OCI-LY3 (cell line): ENCODE data around the gene RNASE13.

ENCODE experiments used
- H2AFZ ChIP-seq: fragments of 200-600, 300-600 bp; shearing (Covaris generic); 2 replicates; pipeline ENCODE4 v1.6.0; 2014; ENCODE audit warnings: antibody characterized with exemption, low read depth, low read length
- H3K27ac ChIP-seq: fragments of 200-600, 300-600 bp; sonication (generic); 2 replicates; pipeline ENCODE4 v1.5.1; 2014; ENCODE audit warnings: mild to moderate bottlenecking, low read length, moderate library complexity, mixed read lengths
- H3K27me3 ChIP-seq: fragments of 200-600, 300-600 bp; sonication (generic); 2 replicates; pipeline ENCODE4 v1.6.1; 2014; ENCODE audit warnings: low read depth, low read length, mixed read lengths
- H3K36me3 ChIP-seq: fragments of 200-600, 300-600 bp; sonication (generic); replicated peaks from 2 replicates; pipeline ENCODE3; 2014; ENCODE audit warnings: low read depth, low read length, mixed read lengths
- H3K4me1 ChIP-seq: fragments of 300-600, 200-600 bp; sonication (generic); 2 replicates; pipeline ENCODE4 v1.6.1; 2014; ENCODE audit warnings: low read length, mixed read lengths
- H3K4me2 ChIP-seq: fragments of 200-600, 300-600 bp; sonication (generic); 2 replicates; pipeline ENCODE4 v1.6.1; 2014; ENCODE audit warnings: low read length, mixed read lengths
- H3K4me3 ChIP-seq: fragments of 300-600, 200-600 bp; sonication (generic); 2 replicates; pipeline ENCODE4 v1.5.1; 2014; ENCODE audit warnings: antibody characterized with exemption, mild to moderate bottlenecking, low read length, moderate library complexity
- H3K79me2 ChIP-seq: fragments of 300-600, 200-600 bp; shearing (Covaris generic); 2 replicates; pipeline ENCODE4 v1.6.1; 2014; ENCODE audit warnings: mild to moderate bottlenecking, low read length, mixed read lengths
- H3K9ac ChIP-seq: fragments of 300-600, 200-600 bp; shearing (Covaris generic); 2 replicates; pipeline ENCODE4 v1.6.0; 2014; ENCODE audit warnings: mild to moderate bottlenecking, low read length, moderate library complexity
- H3K9me3 ChIP-seq: fragments of 200-600, 300-600 bp; shearing (Covaris generic); 2 replicates; pipeline ENCODE4 v1.6.1; 2014; ENCODE audit warnings: low read length, mixed read lengths; ENCODE audit not compliant: insufficient read depth
- H4K20me1 ChIP-seq: fragments of 200-600, 300-600 bp; sonication (generic); 2 replicates; pipeline ENCODE4 v1.6.1; 2016; ENCODE audit warnings: low read length, mixed read lengths; ENCODE audit not compliant: insufficient read depth
- CTCF ChIP-seq: fragments of 200-600, 300-600 bp; sonication (generic); IDR thresholded peaks from 2 replicates; pipeline ENCODE4 v1.5.1; 2014; ENCODE audit warnings: antibody characterized with exemption, low read length, low read depth
- EZH2phosphoT487 ChIP-seq: fragments of 200-600 bp; shearing (Covaris generic); IDR thresholded peaks from 2 replicates; pipeline ENCODE4 v1.6.1; 2018; ENCODE audit warnings: antibody characterized with exemption, mixed run types, low read depth

Gene RNASE13

DNA sequence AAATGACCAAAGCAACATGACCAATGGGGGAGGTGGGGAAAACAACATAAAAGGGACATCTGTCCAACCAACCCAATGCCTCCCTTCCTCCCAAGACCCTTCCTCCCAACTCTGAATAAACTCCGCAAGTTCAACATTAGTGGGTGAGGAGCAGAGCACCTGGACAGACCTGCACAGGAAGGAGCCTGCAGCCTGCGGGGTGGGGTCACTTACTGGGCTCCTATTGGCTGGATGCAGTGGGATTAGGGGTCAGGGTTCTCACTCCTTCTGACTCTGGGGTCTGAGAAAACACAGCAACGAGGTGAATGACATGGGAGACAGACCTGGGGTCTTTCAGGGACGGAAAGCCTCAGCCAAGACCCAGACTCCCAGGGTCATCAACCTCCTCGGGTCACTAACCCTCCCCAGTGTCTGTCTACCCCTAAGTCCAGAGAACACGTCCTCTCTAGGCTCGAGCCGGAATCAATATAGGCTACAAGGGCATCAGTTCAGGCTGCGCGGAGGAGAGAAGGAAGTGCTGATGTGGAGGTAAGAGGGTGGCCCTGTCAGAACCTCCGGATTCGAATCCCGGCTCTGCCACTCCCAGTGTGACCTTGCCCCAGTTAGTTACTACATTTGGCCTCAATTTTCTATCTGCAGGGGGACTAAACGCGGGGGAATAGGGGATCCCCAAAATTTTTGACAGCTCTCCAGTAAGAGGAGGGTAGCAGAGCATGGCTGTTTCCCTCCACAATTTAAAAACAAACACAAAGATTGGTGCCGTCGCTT lies 10.6 kb downstream of the RNASE13 start:
- Histone ChIP-seq H3K27me3 (peaks cover 23% of the 10 kb centered on the region), H2AFZ (no peak overlapping the region), H3K4me1 (no peaks in the 10 kb centered on the region), H3K79me2 (no peaks in the 10 kb centered on the region), H3K4me3 (no peak overlapping the region), H3K27ac (no peak overlapping the region), H3K4me2 (no peak overlapping the region), H3K9me3 (no peaks in the 10 kb centered on the region), H3K9ac (no peak overlapping the region), H3K36me3 (no peaks in the 10 kb centered on the region), H4K20me1 (no peaks in the 10 kb centered on the region)
- TF ChIP-seq EZH2phosphoT487 (no peak), CTCF (no peak)

- Histone ChIP-seq H3K9ac (no peak overlapping the region), H3K4me3 (no peak overlapping the region)
Observed at GRCh38 chr14:21023174-21023573, 11.4 kb downstream of the RNASE13 start.

GRCh38 chr14:21022686-21023085 lies 11.9 kb downstream of the RNASE13 start:
- no peak overlapping the region for H3K4me2 ChIP-seq
- TF ChIP-seq EZH2phosphoT487 (no peak), CTCF (no peak)

More at GRCh38 chr14:21023174-21023573, 11.4 kb downstream of the RNASE13 start:
- Histone ChIP-seq H3K27me3 (peaks cover 24% of the 10 kb centered on the region), H3K36me3 (no peaks in the 10 kb centered on the region), H3K27ac (no peak overlapping the region), H3K9me3 (no peaks in the 10 kb centered on the region), H3K4me2 (no peak overlapping the region), H2AFZ (no peak overlapping the region), H4K20me1 (no peaks in the 10 kb centered on the region), H3K4me1 (no peaks in the 10 kb centered on the region), H3K79me2 (no peaks in the 10 kb centered on the region)
- TF ChIP-seq CTCF, result no peak
- no peak for TF ChIP-seq EZH2phosphoT487

DNA sequence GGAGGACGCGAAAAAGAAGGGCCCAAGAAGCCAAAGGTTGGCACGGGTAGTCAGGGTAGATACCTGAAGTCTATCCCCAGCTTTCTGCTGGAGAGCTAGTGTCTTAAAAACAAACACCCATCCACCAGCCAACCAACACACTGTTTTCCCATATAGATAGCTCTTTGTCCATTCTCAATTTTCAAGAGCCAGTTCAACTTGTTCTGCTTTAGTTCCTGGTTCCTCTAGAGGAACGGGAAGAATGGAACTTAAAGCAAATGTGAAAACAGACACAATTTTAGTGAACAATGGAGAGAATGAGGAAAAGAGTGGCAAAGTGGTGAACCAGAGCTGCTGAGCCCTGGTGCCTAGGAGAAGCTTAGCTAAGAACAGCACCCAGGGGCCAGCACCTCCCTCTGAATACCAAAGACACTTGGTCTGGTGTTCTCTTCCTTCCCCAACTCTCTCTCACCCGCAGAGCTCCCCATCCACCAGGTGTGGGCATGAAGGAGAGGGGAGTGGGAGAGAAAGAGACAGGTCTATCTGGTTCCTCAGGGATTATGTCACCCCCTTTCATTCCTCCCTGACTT lies 13.5 kb downstream of the RNASE13 start:
- H3K36me3 ChIP-seq, result no peaks in the 10 kb centered on the region
- TF ChIP-seq EZH2phosphoT487 (no peak), CTCF (no peak)
- no peak overlapping the region for H2AFZ ChIP-seq
- no peak overlapping the region for H3K4me3 ChIP-seq
- no peaks in the 10 kb centered on the region for H4K20me1 ChIP-seq
- no peaks in the 10 kb centered on the region for H3K4me1 ChIP-seq
- no peaks in the 10 kb centered on the region for H3K9me3 ChIP-seq
- H3K27me3 ChIP-seq, result peaks cover 36% of the 10 kb centered on the region
- H3K4me2 ChIP-seq, result no peak overlapping the region
- H3K9ac ChIP-seq, result no peak overlapping the region
- H3K79me2 ChIP-seq, result no peaks in the 10 kb centered on the region
- H3K27ac ChIP-seq, result no peak overlapping the region

More at GRCh38 chr14:21022686-21023085, 11.9 kb downstream of the RNASE13 start:
- no peaks in the 10 kb centered on the region for H4K20me1 ChIP-seq
- H3K27ac ChIP-seq, result no peak overlapping the region
- no peak overlapping the region for H2AFZ ChIP-seq
- H3K9ac ChIP-seq, result no peak overlapping the region
- no peaks in the 10 kb centered on the region for H3K79me2 ChIP-seq
- no peaks in the 10 kb centered on the region for H3K9me3 ChIP-seq
- no peaks in the 10 kb centered on the region for H3K36me3 ChIP-seq
- no peaks in the 10 kb centered on the region for H3K4me1 ChIP-seq
- H3K27me3 ChIP-seq, result peaks cover 29% of the 10 kb centered on the region
- H3K4me3 ChIP-seq, result no peak overlapping the region
